Stimulated activated CD4-positive, alpha-beta T cell treated with anti-CD3 and anti-CD28 coated beads, Interleukin-15, amount 100 ng/mL, for 48 hours (primary cell): ENCODE measurements around the gene BTBD1.

Source experiments
- DNase-seq, 2 donors: peaks; one replicate each; pipeline ENCODE4 v3.0.0-alpha.2; 2020; ENCODE audit warnings: low read depth in 2 of 2

BTBD1 gene

GRCh38 chr15:82993144-82993543 lies 73.9 kb downstream of the BTBD1 start:
- DNase-seq = no peak

GRCh38 chr15:82992436-82992998 lies 74.5 kb downstream of the BTBD1 start:
- DNase-seq = no peak

GRCh38 chr15:82986442-82986780 lies 80.6 kb downstream of the BTBD1 start:
- DNase-seq = peak; percentile 2 to 10

GRCh38 chr15:82985688-82986441 lies 81.2 kb downstream of the BTBD1 start, which contains the start of gene RAMAC:
RAMAC (plus strand) TSS chr15:82986210; CDS start chr15:82989019, 2,809 bp downstream.
- peak; percentile 87 to 92 for DNase-seq

- no peak for DNase-seq
These were observed 86.1 kb downstream of the BTBD1 start for GRCh38 chr15:82980981-82981380.

- no peak for DNase-seq
These were observed 87.3 kb downstream of the BTBD1 start for GRCh38 chr15:82979726-82980125.

- DNase-seq = no peak
These were observed 88.6 kb downstream of the BTBD1 start for GRCh38 chr15:82978438-82978837.

GRCh38 chr15:82977076-82977475 lies 90.0 kb downstream of the BTBD1 start:
- DNase-seq = no peak

GRCh38 chr15:82972990-82973389 lies 94.1 kb downstream of the BTBD1 start:
- DNase-seq = no peak

GRCh38 chr15:82971218-82971984 lies 95.7 kb downstream of the BTBD1 start:
- DNase-seq = no peak

GRCh38 chr15:82970696-82971095 lies 96.4 kb downstream of the BTBD1 start:
- no peak for DNase-seq

- DNase-seq = no peak
These were observed 96.9 kb downstream of the BTBD1 start for GRCh38 chr15:82970078-82970686.

GRCh38 chr15:82969353-82969752 lies 97.7 kb downstream of the BTBD1 start:
- DNase-seq = no peak

GRCh38 chr15:82968066-82968465 lies 99.0 kb downstream of the BTBD1 start:
- DNase-seq = no peak

- DNase-seq = no peak
These were observed 100.4 kb downstream of the BTBD1 start for GRCh38 chr15:82966671-82967071.
